ENCODE data around the gene STARD3.

GRCh38 chr17:39625198-39625785 is 11.7 kb upstream of the STARD3 start:
- TF ChIP-seq CTCF (IDR thresholded peaks at IDR 0.05; ENCODE audit: poor library complexity), result no peak
- no peak for TF ChIP-seq EZH2 (IDR thresholded peaks at IDR 0.05; ENCODE audit: borderline replicate concordance)
- TF ChIP-seq EZH2phosphoT487 (IDR thresholded peaks at IDR 0.05; ENCODE audit: low read depth, severe bottlenecking, unreplicated experiment), result no peak

Measured in hepatocyte (in vitro differentiated cells).